K562 (cell line): ENCODE measurements around the gene PPT1. TPM values are rescaled to one million over a fixed set of nuclear protein-coding genes. Genes with fewer than 3 reads are reported as not detected.
A peak's percentile ranks its signal among the peaks of the same experiment; 100 is the strongest.

Experiments used
- ARID4B ChIP-seq: sonication (generic); formaldehyde crosslinking; IDR thresholded peaks from 2 replicates; pipeline ENCODE4 v1.8.0; 2022; ENCODE audit warnings: mild to moderate bottlenecking, missing genetic modification reagents
- CBFA2T3 ChIP-seq: fragments of 450-650 bp; IDR thresholded peaks from 2 replicates; pipeline ENCODE4 v1.6.1; 2017
- CREB5 ChIP-seq: fragments of 250-450 bp; sonication (Bioruptor Pico); IDR thresholded peaks from 2 replicates; pipeline ENCODE4 v1.5.0; 2020; ENCODE audit warnings: mild to moderate bottlenecking
- NKRF ChIP-seq: fragments of 450-650 bp; IDR thresholded peaks from 2 replicates; pipeline ENCODE4 v1.6.1; 2016; ENCODE audit warnings: borderline replicate concordance
- NR1H2 ChIP-seq: sonication (generic); formaldehyde crosslinking; IDR thresholded peaks from 2 replicates; pipeline ENCODE4 v1.4.0; 2020; ENCODE audit warnings: mild to moderate bottlenecking, missing genetic modification reagents
- PTTG1 ChIP-seq: fragments of 450-650 bp; IDR thresholded peaks from 2 replicates; pipeline ENCODE4 v1.6.1; 2016; ENCODE audit warnings: low read depth, mild to moderate bottlenecking, missing genetic modification characterization, missing compliant biosample characterization
- RNF219 ChIP-seq: fragments of 250-450 bp; sonication (Bioruptor Pico); IDR thresholded peaks from 2 replicates; pipeline ENCODE4 v1.5.0; 2022; ENCODE audit warnings: mild to moderate bottlenecking
- THRA ChIP-seq: fragments of 450-650 bp; IDR thresholded peaks from 2 replicates; pipeline ENCODE4 v1.6.1; 2017; ENCODE audit warnings: mild to moderate bottlenecking, moderate library complexity
- ZNF431 ChIP-seq: sonication (generic); formaldehyde crosslinking; IDR thresholded peaks from 2 replicates; pipeline ENCODE4 v1.8.0; 2022; ENCODE audit warnings: mild to moderate bottlenecking, missing genetic modification reagents
- polyA plus RNA-seq, 8 experiments: library from polyadenylated mRNA; depleted of rRNA in 4 of 8; stranded (reverse) in 5 of 8; unstranded in 3 of 8; fragments of >200 nt; fragmentation: Nextera tagmentation in 2 of 8; fragmentation: Illumina TruSeq in 1 of 8; extraction: Ambion mirVana in 2 of 8; extraction: Trizol in 1 of 8; gene quantifications; 2 replicates each; pipeline versions ENCODE4 v1.2.1 to v1.2.3, GENCODE V29; 2011 to 2014; ENCODE audit warnings: inconsistent platforms in 1 of 8, missing spikeins in 1 of 8
- total RNA-seq, 7 experiments: library from RNA; depleted of rRNA in 6 of 7; stranded (reverse); fragments of >200 nt in 6 of 7; fragmentation: Illumina TruSeq in 2 of 7; extraction: Trizol in 2 of 7; gene quantifications; 2 replicates each; pipeline versions ENCODE4 v1.2.1 to v1.2.3, GENCODE V29; 2011 to 2021; ENCODE audit warnings: low replicate concordance in 1 of 7

Gene PPT1
- total and polyA plus RNA-seq, 9 of the 15 experiments (the other 6 are each of a cell fraction or from before 2014, with no cell fraction given): 72.2 to 285 (median 143) TPM

GRCh38 chr1:40039757-40040510 lies 57.1 kb downstream of the PPT1 start (continued):
- TF ChIP-seq ARID4B: peak; percentile 79
- peak; percentile 31; the same call in 1 of the 2 replicates for TF ChIP-seq NR1H2
- TF ChIP-seq NKRF: peak; percentile 90
- TF ChIP-seq PTTG1 (tag): no peak
- 0 out of 2 replicates have a peak, but pooled peaks have one; percentile 49 for TF ChIP-seq RNF219 (CRISPR knock-in tag)
- TF ChIP-seq CREB5 (CRISPR knock-in tag): no peak
- no peak for TF ChIP-seq CBFA2T3
- no peak for TF ChIP-seq ZNF431 (CRISPR knock-in tag)
- TF ChIP-seq THRA: no peak
